Measurements from ENCODE around the gene ADAMTS2.

Gene ADAMTS2

GRCh38 chr5:179263391-179264052 is 81.7 kb downstream of the ADAMTS2 start:
- no peak for DNase-seq

GRCh38 chr5:179262126-179262920 is 82.9 kb downstream of the ADAMTS2 start:
- no peak for DNase-seq

GRCh38 chr5:179261301-179262125 is 83.7 kb downstream of the ADAMTS2 start:
- DNase-seq = no peak

GRCh38 chr5:179260324-179261070 is 84.8 kb downstream of the ADAMTS2 start:
- no peak for DNase-seq

- DNase-seq = no peak
These were observed 85.4 kb downstream of the ADAMTS2 start for GRCh38 chr5:179259731-179260323.

- DNase-seq = no peak
These were observed 86.1 kb downstream of the ADAMTS2 start for GRCh38 chr5:179258922-179259730.

- DNase-seq = no peak
These were observed 87.0 kb downstream of the ADAMTS2 start for GRCh38 chr5:179258001-179258921.

GRCh38 chr5:179257176-179257682 is 88.0 kb downstream of the ADAMTS2 start:
- no peak for DNase-seq

- DNase-seq = no peak
These were observed 88.7 kb downstream of the ADAMTS2 start for GRCh38 chr5:179256328-179257175.

GRCh38 chr5:179255527-179256327 is 89.5 kb downstream of the ADAMTS2 start:
- DNase-seq = no peak

- no peak for DNase-seq
These were observed 90.5 kb downstream of the ADAMTS2 start for GRCh38 chr5:179254638-179255271.

GRCh38 chr5:179253730-179254129 is 91.5 kb downstream of the ADAMTS2 start:
- no peak for DNase-seq

GRCh38 chr5:179251276-179251969 is 93.8 kb downstream of the ADAMTS2 start:
- no peak for DNase-seq

- DNase-seq = no peak
These were observed 94.6 kb downstream of the ADAMTS2 start for GRCh38 chr5:179250561-179251225.

- no peak for DNase-seq
These were observed 99.0 kb downstream of the ADAMTS2 start for GRCh38 chr5:179246227-179246626.

GRCh38 chr5:179245031-179245430 is 100.2 kb downstream of the ADAMTS2 start:
- DNase-seq = no peak
